Lower lobe of right lung (tissue), 2 donors: ENCODE data around the gene OLFML3. TPM values are rescaled to one million over a fixed set of nuclear protein-coding genes. Genes with fewer than 3 reads are reported as not detected.
"Not testable (repeated sequence)": the region's sequence is repeated elsewhere in the genome, so short reads cannot be mapped to it uniquely, and the experiment has no call there.

Experiments
- ATAC-seq, 2 donors: fragments of 200-7000 bp; cut with Tn5 transposase; one replicate each; pipeline ENCODE4 v1.9.1; 2020 to 2022; ENCODE audit warnings: mild to moderate bottlenecking in 2 of 2, moderate library complexity in 2 of 2
- DNase-seq: peaks from one replicate; pipeline ENCODE4 v3.0.0-alpha.2; 2020
- H3K27ac ChIP-seq: fragments of 200-600 bp; one replicate; pipeline ENCODE4 v1.8.0; 2022
- H3K27me3 ChIP-seq: fragments of 200-600 bp; one replicate; pipeline ENCODE4 v1.8.0; 2022; ENCODE audit warnings: low read depth
- H3K36me3 ChIP-seq: fragments of 200-600 bp; one replicate; pipeline ENCODE4 v1.8.0; 2022; ENCODE audit warnings: mild to moderate bottlenecking
- H3K4me1 ChIP-seq: fragments of 200-600 bp; one replicate; pipeline ENCODE4 v1.8.0; 2022
- H3K4me3 ChIP-seq: fragments of 200-600 bp; one replicate; pipeline ENCODE4 v1.8.0; 2022; ENCODE audit warnings: mild to moderate bottlenecking
- H3K9me3 ChIP-seq: fragments of 200-600 bp; one replicate; pipeline ENCODE4 v1.8.0; 2022
- intact Hi-C: fragments of 100-400 bp; cut with DNase I; formaldehyde crosslinking; loops from one replicate; pipeline ENCODE4 v1.11.0; 2022
- total RNA-seq: library from RNA; stranded (reverse); fragmentation: NEBNext Ultra II Directional; extraction: Animal tissue kit (Norgen Biotek cat#: 25700); gene quantifications from one replicate; pipeline ENCODE4 v1.2.1, GENCODE V29; 2021
- TF ChIP-seq, protein P1 (sequence below): fragments of 200-600 bp; IDR thresholded peaks from one replicate; pipeline ENCODE4 v1.8.0; 2022; ENCODE audit warnings: antibody characterized with exemption, mild to moderate bottlenecking
- donor health status: DM: no; HTN: yes; CAD: no; lungs with severe emphysema.

The OLFML3 gene
- total RNA-seq, 1 donor from 2014 or later: 38.9 TPM

DNA sequence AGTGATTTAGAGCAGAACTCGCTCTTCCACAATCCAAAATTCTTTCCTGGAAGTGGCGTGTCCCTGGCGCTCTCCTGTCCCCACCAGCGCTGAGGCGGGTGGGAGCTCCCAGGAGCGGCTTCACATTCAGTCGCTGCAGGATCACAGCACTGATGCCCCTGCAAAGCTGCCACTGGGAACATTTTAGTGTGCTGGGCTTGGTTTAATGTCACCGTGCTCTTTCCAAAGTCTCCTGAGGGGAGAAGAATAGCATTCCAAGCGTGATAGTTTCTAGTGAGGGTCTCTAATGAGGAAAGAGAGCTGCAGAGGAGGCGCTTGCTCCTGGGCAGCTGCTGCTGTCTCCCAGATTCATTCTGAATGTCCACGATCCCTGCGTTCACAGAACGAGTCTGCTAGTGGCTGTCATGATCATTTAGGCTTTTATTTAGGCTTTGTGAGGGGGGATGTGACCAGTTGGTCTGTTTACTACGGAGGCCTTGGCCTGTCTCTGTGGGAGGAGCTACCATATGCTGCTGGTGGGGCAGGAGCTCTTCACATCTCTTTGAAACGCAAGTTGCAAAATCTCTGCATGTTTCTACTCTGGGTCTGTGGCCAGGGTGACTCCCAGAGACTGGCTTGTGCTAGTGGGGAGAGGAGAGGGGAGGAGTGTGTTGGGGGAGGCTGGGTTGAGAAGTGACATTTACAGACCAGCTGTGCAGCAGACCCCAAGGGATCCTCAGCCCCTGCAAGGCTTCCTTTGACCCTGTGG lies 23.4 kb downstream of the OLFML3 start:
- TF ChIP-seq, protein P1, sequence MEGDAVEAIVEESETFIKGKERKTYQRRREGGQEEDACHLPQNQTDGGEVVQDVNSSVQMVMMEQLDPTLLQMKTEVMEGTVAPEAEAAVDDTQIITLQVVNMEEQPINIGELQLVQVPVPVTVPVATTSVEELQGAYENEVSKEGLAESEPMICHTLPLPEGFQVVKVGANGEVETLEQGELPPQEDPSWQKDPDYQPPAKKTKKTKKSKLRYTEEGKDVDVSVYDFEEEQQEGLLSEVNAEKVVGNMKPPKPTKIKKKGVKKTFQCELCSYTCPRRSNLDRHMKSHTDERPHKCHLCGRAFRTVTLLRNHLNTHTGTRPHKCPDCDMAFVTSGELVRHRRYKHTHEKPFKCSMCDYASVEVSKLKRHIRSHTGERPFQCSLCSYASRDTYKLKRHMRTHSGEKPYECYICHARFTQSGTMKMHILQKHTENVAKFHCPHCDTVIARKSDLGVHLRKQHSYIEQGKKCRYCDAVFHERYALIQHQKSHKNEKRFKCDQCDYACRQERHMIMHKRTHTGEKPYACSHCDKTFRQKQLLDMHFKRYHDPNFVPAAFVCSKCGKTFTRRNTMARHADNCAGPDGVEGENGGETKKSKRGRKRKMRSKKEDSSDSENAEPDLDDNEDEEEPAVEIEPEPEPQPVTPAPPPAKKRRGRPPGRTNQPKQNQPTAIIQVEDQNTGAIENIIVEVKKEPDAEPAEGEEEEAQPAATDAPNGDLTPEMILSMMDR: no peak
- no peak overlapping the region for H3K4me3 ChIP-seq
- intact Hi-C loops: no loop called here
- no peak overlapping the region for H3K27ac ChIP-seq
- no peaks in the 10 kb centered on the region for H3K36me3 ChIP-seq
- H3K4me1 ChIP-seq: no peaks in the 10 kb centered on the region
- DNase-seq (no peak), ATAC-seq (no peak)
- no peaks in the 10 kb centered on the region for H3K27me3 ChIP-seq
- H3K9me3 ChIP-seq: no peaks in the 10 kb centered on the region

DNA sequence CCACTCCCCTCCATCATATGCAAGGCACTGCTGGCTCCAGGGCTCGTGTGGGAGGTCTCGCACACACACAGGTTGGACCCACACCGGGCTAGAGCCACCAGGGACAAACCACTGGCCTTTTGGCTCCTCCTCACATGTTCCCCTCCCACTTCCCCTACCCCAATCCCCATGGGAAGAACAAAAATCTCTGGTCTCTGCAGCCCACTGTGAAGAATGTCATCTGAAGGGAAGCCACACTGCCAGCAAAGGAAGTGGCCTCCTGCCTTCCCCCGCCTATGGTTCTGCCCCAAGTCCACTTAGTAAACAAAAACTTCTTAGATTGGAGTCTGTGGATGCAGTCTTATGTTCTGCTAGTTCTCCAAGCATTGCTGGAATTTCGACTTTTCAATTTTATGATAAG lies 24.2 kb downstream of the OLFML3 start:
- no peak overlapping the region for H3K27ac ChIP-seq
- H3K9me3 ChIP-seq: no peaks in the 10 kb centered on the region
- H3K4me3 ChIP-seq: no peak overlapping the region
- intact Hi-C loops: no loop called here
- ATAC-seq (no peak), DNase-seq (no peak)
- H3K4me1 ChIP-seq: no peaks in the 10 kb centered on the region
- TF ChIP-seq, protein P1: no peak
- H3K36me3 ChIP-seq: no peaks in the 10 kb centered on the region
- no peaks in the 10 kb centered on the region for H3K27me3 ChIP-seq

DNA sequence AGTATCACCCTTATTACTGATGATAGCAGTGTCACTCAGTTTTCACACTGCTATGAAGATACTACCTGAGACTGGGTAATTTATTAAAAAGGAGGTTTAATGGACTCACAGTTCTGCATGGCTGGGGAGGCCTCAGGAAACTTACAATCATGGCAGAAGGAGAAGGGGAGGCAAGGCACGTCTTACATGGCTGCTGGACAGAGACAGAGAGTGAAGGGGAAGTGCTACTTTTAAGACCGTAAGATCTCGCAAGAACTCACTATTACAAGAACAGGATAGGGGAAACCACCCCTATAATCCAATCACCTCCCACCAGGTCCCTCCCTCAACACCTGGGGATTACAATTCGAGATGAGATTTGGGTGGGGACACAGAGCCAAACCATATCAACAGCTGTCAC lies 27.6 kb downstream of the OLFML3 start:
- ATAC-seq, DNase-seq, H3K9me3 ChIP-seq, intact Hi-C loops, H3K4me3 ChIP-seq, H3K27ac ChIP-seq, H3K4me1 ChIP-seq, H3K36me3 ChIP-seq, H3K27me3 ChIP-seq: not testable (repeated sequence)

DNA sequence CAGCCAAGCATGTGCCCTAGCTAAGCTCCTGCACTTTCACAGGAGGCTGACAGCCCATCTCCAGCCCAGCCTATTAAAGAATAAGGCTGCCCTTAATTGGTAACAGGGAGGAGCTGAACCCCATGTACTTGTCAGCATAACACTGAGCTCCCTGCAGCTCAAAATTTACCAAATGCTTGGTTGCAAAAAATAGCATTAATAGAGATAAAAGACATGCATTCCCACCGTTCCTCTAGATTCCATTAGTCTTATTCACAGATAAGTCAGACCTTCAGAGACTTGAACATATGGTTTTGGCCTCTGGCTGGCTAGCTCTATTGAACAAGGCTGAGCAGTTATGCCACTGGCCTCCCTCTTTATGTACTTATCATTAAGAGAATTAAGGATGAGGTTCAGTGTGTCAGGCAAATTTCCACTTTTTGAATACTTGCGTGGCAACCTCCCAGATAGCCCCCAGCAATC lies 29.2 kb downstream of the OLFML3 start:
- no peak for ATAC-seq
- intact Hi-C loops: no loop called here
- Histone ChIP-seq H3K9me3 (no peaks in the 10 kb centered on the region), H3K27ac (no peak overlapping the region), H3K4me3 (no peak overlapping the region), H3K27me3 (no peaks in the 10 kb centered on the region), H3K4me1 (no peaks in the 10 kb centered on the region), H3K36me3 (no peaks in the 10 kb centered on the region)
- TF ChIP-seq, protein P1: no peak
- DNase-seq: no peak

DNA sequence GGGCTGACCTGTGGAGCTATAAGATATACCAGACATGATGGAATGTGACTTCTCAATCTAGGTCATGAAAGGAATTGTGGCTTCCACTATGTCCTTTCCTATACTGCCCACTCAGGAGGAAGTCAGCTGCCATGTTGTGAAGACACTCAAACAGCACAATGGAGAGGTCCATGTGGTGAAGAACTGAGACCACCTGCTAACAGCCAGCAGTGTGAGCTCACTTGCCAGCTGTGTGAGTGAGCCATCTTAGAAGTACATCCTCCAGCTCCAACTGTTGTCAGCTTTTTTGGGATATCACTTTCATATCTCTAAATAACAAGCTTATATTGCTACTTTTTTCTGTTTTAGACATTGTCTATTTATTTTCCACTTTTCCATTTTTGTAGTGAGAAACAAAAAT lies 29.7 kb downstream of the OLFML3 start:
- Histone ChIP-seq H3K4me1 (no peaks in the 10 kb centered on the region), H3K27me3 (no peaks in the 10 kb centered on the region), H3K4me3 (no peak overlapping the region), H3K9me3 (no peaks in the 10 kb centered on the region), H3K27ac (no peak overlapping the region), H3K36me3 (no peaks in the 10 kb centered on the region)
- TF ChIP-seq, protein P1: no peak
- DNase-seq: no peak
- intact Hi-C loops: no loop called here
- no peak for ATAC-seq

DNA sequence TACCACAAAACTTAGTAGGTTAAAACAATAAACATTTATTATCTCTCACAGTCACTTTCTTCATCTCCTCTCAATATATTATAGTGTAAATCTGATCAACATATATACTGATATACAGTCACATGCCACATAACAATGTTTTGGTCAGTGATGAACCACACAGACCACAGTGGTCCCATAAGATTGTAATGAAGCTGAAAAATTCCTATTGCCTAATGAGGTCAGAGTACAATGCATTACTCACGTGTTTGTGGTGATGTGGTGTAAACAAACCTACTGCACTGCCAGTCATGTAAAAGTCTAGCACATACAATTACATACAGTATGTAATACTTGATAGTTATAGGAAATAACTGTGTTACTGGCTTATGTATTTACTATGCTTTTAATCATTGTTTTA lies 30.1 kb downstream of the OLFML3 start:
- TF ChIP-seq, protein P1: no peak
- no peak for DNase-seq
- H3K9me3 ChIP-seq: no peaks in the 10 kb centered on the region
- H3K4me3 ChIP-seq: no peak overlapping the region
- no peak overlapping the region for H3K27ac ChIP-seq
- no peak for ATAC-seq
- H3K4me1 ChIP-seq: no peaks in the 10 kb centered on the region
- intact Hi-C loops: no loop called here
- H3K27me3 ChIP-seq: no peaks in the 10 kb centered on the region
- no peaks in the 10 kb centered on the region for H3K36me3 ChIP-seq
